Right lobe of liver (tissue), 4 donors: ENCODE data around the gene PDXDC1.
"Not testable (repeated sequence)": the region's sequence is repeated elsewhere in the genome, so short reads cannot be mapped to it uniquely, and the experiment has no call there.

Experiments used
- POLR2A ChIP-seq: fragments of 450-650 bp; IDR thresholded peaks from one replicate; pipeline ENCODE4 v1.6.1; 2017; ENCODE audit warnings: antibody characterized with exemption, mild to moderate bottlenecking
- TF ChIP-seq, protein P1 (sequence below), 4 donors: fragments of 200-600 bp in 3 of 4; fragments of 450-650 bp in 1 of 4; IDR thresholded peaks; one replicate each; pipeline versions ENCODE4 v1.5.1 to v1.8.0; 2016 to 2022; ENCODE audit warnings: antibody characterized with exemption in 4 of 4, mild to moderate bottlenecking in 2 of 4
- donor health status: DM: no; HTN: no; CAD: no.
- donor health status: DM: no; HTN: no; CAD: no.
- donor health status: DM: no; HTN: yes; CAD: no.

DNA sequence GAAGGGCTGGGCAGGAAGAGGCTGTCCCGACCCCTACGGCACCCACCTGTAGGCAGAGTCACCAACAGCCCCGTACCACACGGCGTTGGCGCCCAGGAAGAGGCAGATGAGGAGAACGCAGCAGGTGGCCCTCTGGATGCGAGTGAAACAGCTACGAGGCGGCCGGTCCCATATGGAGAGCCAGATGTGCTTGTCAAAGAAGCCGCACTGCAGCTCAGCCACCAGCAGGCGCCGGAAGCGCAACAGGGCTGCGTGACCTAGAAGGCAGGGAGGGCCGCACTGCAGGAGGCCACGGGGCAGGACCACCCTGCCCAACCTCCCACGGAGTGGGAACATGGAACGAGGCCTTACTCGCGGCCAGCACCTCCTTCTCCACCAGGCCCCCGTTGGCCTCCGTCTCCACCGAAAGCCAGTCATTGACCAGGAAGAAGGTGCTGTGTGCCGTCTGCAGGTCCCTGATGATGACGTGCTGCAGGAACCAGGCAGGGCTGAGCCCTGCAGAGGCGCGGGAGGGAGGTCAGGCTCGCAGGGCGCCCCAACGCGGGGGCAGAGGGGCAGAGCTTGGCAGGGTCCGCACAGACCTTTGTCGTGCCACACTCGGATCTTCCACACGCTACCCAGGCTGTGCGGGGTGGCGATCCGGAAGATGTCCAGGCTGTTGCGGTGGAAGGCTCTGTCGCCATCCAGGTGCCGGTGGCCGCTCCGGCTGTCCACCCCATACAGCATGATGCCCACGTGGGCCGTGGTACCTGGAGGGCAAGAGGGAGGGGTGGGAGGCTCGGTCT lies 153.0 kb downstream of the PDXDC1 start:
- not testable (repeated sequence) for TF ChIP-seq POLR2A
- TF ChIP-seq, protein P1, sequence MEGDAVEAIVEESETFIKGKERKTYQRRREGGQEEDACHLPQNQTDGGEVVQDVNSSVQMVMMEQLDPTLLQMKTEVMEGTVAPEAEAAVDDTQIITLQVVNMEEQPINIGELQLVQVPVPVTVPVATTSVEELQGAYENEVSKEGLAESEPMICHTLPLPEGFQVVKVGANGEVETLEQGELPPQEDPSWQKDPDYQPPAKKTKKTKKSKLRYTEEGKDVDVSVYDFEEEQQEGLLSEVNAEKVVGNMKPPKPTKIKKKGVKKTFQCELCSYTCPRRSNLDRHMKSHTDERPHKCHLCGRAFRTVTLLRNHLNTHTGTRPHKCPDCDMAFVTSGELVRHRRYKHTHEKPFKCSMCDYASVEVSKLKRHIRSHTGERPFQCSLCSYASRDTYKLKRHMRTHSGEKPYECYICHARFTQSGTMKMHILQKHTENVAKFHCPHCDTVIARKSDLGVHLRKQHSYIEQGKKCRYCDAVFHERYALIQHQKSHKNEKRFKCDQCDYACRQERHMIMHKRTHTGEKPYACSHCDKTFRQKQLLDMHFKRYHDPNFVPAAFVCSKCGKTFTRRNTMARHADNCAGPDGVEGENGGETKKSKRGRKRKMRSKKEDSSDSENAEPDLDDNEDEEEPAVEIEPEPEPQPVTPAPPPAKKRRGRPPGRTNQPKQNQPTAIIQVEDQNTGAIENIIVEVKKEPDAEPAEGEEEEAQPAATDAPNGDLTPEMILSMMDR (IDR thresholded peaks at IDR 0.05): not testable (repeated sequence)
